Skeletal muscle tissue (tissue), 4 donors: ENCODE results near the gene SNX9. TPM values are rescaled to one million over a fixed set of nuclear protein-coding genes. Genes with fewer than 3 reads are reported as not detected.
"Not testable (repeated sequence)": the region's sequence is repeated elsewhere in the genome, so short reads cannot be mapped to it uniquely, and the experiment has no call there.

Experiments used
- H3K27ac ChIP-seq: one replicate; pipeline ENCODE4 v1.7.0; 2013; ENCODE audit warnings: mild to moderate bottlenecking, low read depth, low read length, inconsistent platforms
- H3K27me3 ChIP-seq, 3 donors: one replicate each; pipeline ENCODE4 v1.7.0; 2013; ENCODE audit warnings: low read length in 3 of 3; ENCODE audit not compliant: control insufficient read depth in 3 of 3, insufficient read depth in 3 of 3
- H3K36me3 ChIP-seq, 3 donors: one replicate each; pipeline ENCODE4 v1.7.0; 2013; ENCODE audit warnings: low read length in 3 of 3; ENCODE audit not compliant: control insufficient read depth in 3 of 3, insufficient read depth in 3 of 3
- H3K4me1 ChIP-seq, 3 donors: one replicate each; pipeline ENCODE4 v1.7.0; 2013; ENCODE audit warnings: low read length in 3 of 3, mild to moderate bottlenecking in 3 of 3; ENCODE audit not compliant: control insufficient read depth in 3 of 3, insufficient read depth in 3 of 3
- H3K4me3 ChIP-seq, 3 donors: one replicate each; pipeline ENCODE4 v1.7.0; 2013; ENCODE audit warnings: low read length in 3 of 3
- H3K9ac ChIP-seq, 3 donors: one replicate each; pipeline ENCODE4 v1.7.0; 2013; ENCODE audit warnings: low read length in 3 of 3, mild to moderate bottlenecking in 3 of 3, moderate library complexity in 2 of 3, low read depth in 1 of 3
- H3K9me3 ChIP-seq, 3 donors: one replicate each; pipeline ENCODE4 v1.7.0; 2013; ENCODE audit warnings: low read length in 3 of 3; ENCODE audit not compliant: control insufficient read depth in 3 of 3
- total RNA-seq: library from RNA; depleted of rRNA; stranded (reverse); fragments of >200 nt; gene quantifications from one replicate; pipeline ENCODE4 v1.2.3, GENCODE V29; 2014
- donor health status: Osteomylitis.

SNX9 gene
- total RNA-seq, 1 donor from 2014 or later = 19.3 TPM

- Histone ChIP-seq H3K4me1 (peaks cover 0 to 11% (median 2%) of the 10 kb centered on the region in 3 donors), H3K4me3 (no peak overlapping the region), H3K36me3 (no peaks in the 10 kb centered on the region), H3K9me3 (no peaks in the 10 kb centered on the region), H3K27ac (no peak overlapping the region), H3K27me3 (no peaks in the 10 kb centered on the region), H3K9ac (no peak overlapping the region)
Measured at GRCh38 chr6:157787080-157787479, 36.0 kb upstream of the SNX9 start.

- Histone ChIP-seq H3K27me3 (no peaks in the 10 kb centered on the region), H3K4me3 (no peak overlapping the region), H3K9ac (no peak overlapping the region), H3K27ac (no peak overlapping the region), H3K4me1 (peaks cover 0 to 11% (median 2%) of the 10 kb centered on the region in 3 donors), H3K36me3 (no peaks in the 10 kb centered on the region), H3K9me3 (no peaks in the 10 kb centered on the region)
Measured at GRCh38 chr6:157788180-157788579, 34.9 kb upstream of the SNX9 start.

DNA sequence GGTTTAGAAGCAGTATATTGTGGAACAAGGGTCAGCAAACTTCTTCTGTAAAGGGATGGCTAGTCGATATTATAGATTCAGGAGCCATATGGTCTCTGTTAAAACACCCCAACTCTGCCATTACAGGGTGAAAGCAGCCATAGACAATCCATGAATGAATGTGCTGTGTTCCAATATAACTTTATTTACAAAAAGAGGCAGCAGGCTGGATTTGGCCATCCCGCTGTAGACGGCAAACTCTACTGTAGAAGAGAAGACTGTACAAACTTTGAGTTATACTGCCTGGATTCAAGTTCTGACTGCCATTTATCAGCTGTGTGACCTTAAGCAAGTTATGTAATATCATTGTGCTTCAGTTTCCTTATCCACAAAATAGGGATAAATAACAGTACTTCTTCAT lies 33.7 kb upstream of the SNX9 start:
- Histone ChIP-seq H3K36me3 (no peaks in the 10 kb centered on the region), H3K27me3 (no peaks in the 10 kb centered on the region), H3K4me1 (peaks cover 0 to 11% (median 2%) of the 10 kb centered on the region in 3 donors), H3K27ac (no peak overlapping the region), H3K9ac (no peak overlapping the region), H3K4me3 (no peak overlapping the region), H3K9me3 (no peaks in the 10 kb centered on the region)

DNA sequence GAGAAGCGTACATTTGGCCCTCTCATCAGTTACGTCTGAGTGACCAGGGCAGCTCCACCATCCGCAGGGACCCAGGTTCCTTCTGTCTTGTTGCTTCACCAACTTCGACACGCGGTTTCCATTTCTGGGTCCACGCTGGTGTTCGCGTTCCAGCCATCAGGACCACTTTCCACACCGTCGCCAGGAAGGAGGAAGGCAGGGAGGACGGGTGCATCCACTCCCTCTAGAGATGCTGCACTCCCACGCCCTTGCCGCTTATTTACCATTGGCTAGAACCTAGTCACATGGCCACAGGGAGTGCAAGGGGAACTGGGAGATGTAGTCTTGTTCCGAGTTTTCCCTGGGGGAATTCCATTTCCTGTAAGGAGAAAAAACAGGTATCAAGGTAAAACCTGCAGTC lies 33.2 kb upstream of the SNX9 start:
- Histone ChIP-seq H3K4me3 (no peak overlapping the region), H3K4me1 (peaks cover 0 to 11% (median 2%) of the 10 kb centered on the region in 3 donors), H3K27me3 (no peaks in the 10 kb centered on the region), H3K36me3 (no peaks in the 10 kb centered on the region), H3K27ac (no peak overlapping the region), H3K9ac (no peak overlapping the region), H3K9me3 (no peaks in the 10 kb centered on the region)

GRCh38 chr6:157790548-157791160 lies 32.4 kb upstream of the SNX9 start:
- Histone ChIP-seq H3K27ac (no peak overlapping the region), H3K9ac (no peak overlapping the region), H3K9me3 (no peaks in the 10 kb centered on the region)

GRCh38 chr6:157791450-157791849 lies 31.6 kb upstream of the SNX9 start:
- Histone ChIP-seq H3K4me3 (no peak overlapping the region), H3K9ac (no peak overlapping the region), H3K4me1 (peaks cover 0 to 11% (median 2%) of the 10 kb centered on the region in 3 donors), H3K27me3 (no peaks in the 10 kb centered on the region), H3K9me3 (no peaks in the 10 kb centered on the region), H3K36me3 (no peaks in the 10 kb centered on the region), H3K27ac (no peak overlapping the region)

More at GRCh38 chr6:157790548-157791160, 32.4 kb upstream of the SNX9 start:
- Histone ChIP-seq H3K27me3 (no peaks in the 10 kb centered on the region), H3K36me3 (no peaks in the 10 kb centered on the region), H3K4me3 (no peak overlapping the region), H3K4me1 (peaks cover 0 to 11% (median 2%) of the 10 kb centered on the region in 3 donors)

DNA sequence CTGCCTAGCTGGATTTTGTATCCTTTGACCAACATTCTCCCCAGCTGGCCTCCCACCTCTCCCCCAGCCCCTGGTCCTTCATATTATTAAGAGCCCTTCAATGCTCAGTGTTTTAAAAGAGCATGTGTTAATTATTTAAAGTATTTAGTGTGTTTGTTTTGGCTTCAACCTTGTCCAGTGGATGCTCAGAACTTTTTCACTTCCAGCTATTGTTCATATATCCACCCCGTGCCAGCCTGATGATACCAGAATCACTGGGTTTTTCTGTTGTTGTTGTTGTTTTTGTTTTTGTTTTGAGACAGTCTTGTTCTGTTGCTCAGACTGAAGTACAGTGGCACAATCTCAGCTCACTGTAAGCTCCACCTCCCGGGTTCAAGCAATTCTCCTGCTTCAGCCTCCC lies 30.4 kb upstream of the SNX9 start:
- H3K36me3 ChIP-seq = no peaks in the 10 kb centered on the region
- H3K4me1 ChIP-seq = peaks cover 0 to 11% (median 2%) of the 10 kb centered on the region in 3 donors
- no peak overlapping the region for H3K4me3 ChIP-seq
- H3K9ac ChIP-seq = no peak overlapping the region
- H3K9me3 ChIP-seq = no peaks in the 10 kb centered on the region
- H3K27ac ChIP-seq = no peak overlapping the region
- no peaks in the 10 kb centered on the region for H3K27me3 ChIP-seq

DNA sequence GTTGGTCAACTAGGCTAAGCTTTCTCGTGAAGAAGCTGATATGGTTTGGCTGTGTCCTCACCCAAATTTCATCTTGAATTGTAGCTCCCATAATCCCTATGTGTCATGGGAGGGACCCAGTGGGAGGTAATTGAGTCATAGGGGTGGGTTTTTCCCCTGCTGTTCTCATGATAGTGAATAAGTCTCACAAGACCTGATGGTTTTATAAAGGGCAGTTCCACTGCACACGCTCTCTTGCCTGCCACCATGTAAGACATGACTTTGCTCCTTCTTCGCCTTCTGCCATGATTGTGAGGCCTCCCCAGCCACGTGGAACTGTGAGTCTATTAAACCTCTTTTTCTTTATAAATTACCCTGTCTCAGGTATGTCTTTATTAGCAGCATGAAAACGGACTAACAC lies 29.0 kb upstream of the SNX9 start:
- H3K9me3 ChIP-seq, H3K27ac ChIP-seq, H3K27me3 ChIP-seq, H3K4me3 ChIP-seq, H3K9ac ChIP-seq, H3K36me3 ChIP-seq: not testable (repeated sequence)
- H3K4me1 ChIP-seq = peaks cover 0 to 11% (median 2%) of the 10 kb centered on the region in 3 donors

DNA sequence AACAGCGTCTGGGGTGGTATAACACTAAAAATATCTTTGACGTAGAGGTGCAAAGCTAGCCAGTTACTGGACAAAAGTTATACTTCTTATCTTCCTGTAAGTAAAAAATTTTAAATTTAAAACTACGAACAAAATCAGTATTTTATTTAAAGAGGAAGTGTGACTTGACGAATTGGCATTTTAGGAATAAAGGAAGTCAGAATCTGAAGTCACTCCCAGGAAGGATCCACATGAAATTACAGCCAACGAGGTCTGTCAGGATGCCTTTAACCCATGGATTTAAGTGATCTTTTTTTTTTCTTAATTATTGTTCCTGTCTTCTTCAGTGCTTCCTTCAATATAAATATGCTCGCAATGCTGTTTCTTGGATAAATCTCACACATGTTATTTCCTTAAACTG lies 27.2 kb upstream of the SNX9 start:
- Histone ChIP-seq H3K36me3 (no peaks in the 10 kb centered on the region), H3K9ac (no peak overlapping the region), H3K4me3 (no peak overlapping the region), H3K9me3 (no peaks in the 10 kb centered on the region), H3K27ac (no peak overlapping the region), H3K27me3 (no peaks in the 10 kb centered on the region), H3K4me1 (peaks cover 0 to 7% (median 0%) of the 10 kb centered on the region in 3 donors)

DNA sequence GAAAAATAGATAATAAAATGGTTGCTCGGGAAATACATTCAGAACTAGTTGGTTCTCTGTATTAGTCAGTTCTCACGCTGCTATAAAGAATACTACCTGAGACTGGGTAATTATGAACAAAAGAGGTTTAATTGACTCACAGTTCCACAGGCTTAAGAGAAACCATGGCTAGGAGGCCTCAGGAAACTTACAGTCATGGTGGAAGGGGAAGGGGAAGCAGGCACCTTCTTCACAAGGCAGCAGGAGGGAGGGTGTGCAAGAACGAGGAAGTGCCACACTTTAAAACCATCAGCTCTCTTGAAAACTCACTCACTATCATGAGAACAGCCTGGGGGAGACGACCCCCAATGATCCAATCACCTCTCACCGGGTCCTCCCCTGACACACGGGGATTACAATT lies 24.2 kb upstream of the SNX9 start:
- Histone ChIP-seq H3K9me3 (no peaks in the 10 kb centered on the region), H3K4me1 (no peaks in the 10 kb centered on the region), H3K27ac (no peak overlapping the region), H3K27me3 (no peaks in the 10 kb centered on the region), H3K9ac (no peak overlapping the region), H3K4me3 (no peak overlapping the region), H3K36me3 (no peaks in the 10 kb centered on the region)
